Adrenal gland (tissue), 12 donors: ENCODE results near the gene ANKS3. TPM values are rescaled to one million over a fixed set of nuclear protein-coding genes. Genes with fewer than 3 reads are reported as not detected.

Experiments used
- DNase-seq, 7 donors: peaks; one replicate each; pipeline ENCODE4 v3.0.0-alpha.2; 2019 to 2020
- H3K27ac ChIP-seq, 5 donors: fragments of 200-600 bp; sonication (generic) in 4 of 5; 1 replicate in 3 of 5; 2 replicates in 2 of 5; pipeline versions ENCODE4 v1.5.1 to v1.8.0; 2016 to 2020; ENCODE audit warnings: mild to moderate bottlenecking in 1 of 5
- H3K27me3 ChIP-seq: fragments of 200-600 bp; 2 replicates; pipeline ENCODE4 v1.8.0; 2021
- H3K36me3 ChIP-seq, 2 donors: fragments of 200-600 bp; replicated peaks in 1 of 2; 1 replicate in 1 of 2; 2 replicates in 1 of 2; pipeline versions ENCODE4 v1.5.1 to v1.8.0; 2018 to 2022
- H3K4me1 ChIP-seq, 2 donors: fragments of 200-600 bp; replicated peaks in 1 of 2; 1 replicate in 1 of 2; 2 replicates in 1 of 2; pipeline versions ENCODE4 v1.5.1 to v1.8.0; 2018 to 2021
- H3K4me3 ChIP-seq, 4 donors: fragments of 200-600 bp; sonication (generic) in 3 of 4; one replicate each; pipeline ENCODE4 v1.5.1; 2016 to 2018
- H3K9me3 ChIP-seq, 3 donors: fragments of 200-600 bp; sonication (generic) in 1 of 3; replicated peaks in 1 of 3; 1 replicate in 2 of 3; 2 replicates in 1 of 3; pipeline versions ENCODE4 v1.5.1 to v1.8.0; 2016 to 2021
- POLR2A ChIP-seq, 2 donors: fragments of 450-650 bp; IDR thresholded peaks; one replicate each; pipeline ENCODE4 v1.6.1; 2017; ENCODE audit warnings: antibody characterized with exemption in 2 of 2, mild to moderate bottlenecking in 2 of 2, moderate library complexity in 1 of 2
- WGBS, 4 donors: extraction: QIAGEN DNeasy Blood & Tissue Kit in 2 of 4; methylation state at CpG; one replicate each; pipeline versions ENCODE4 v1.1.5 to v1.1.7; 2013 to 2017; 5-methylcytosine and 5-hydroxymethylcytosine counted together
- intact Hi-C, 2 donors: fragments of 100-400 bp; cut with DNase I; formaldehyde crosslinking; loops; one replicate each; pipeline versions ENCODE4 v1.14.1 to v1.15.0; 2022 to 2023
- polyA plus RNA-seq, 3 donors: library from polyadenylated mRNA; stranded (reverse); fragments of 200-250 nt in 2 of 3; fragments of 350-450 nt in 1 of 3; fragmentation: Illumina TruSeq in 1 of 3; extraction: RNeasy Lipid Tissue Mini Kit (QIAGEN cat#74804) in 1 of 3; gene quantifications; one replicate each; pipeline ENCODE4 v1.2.3, GENCODE V29; 2013 to 2014
- total RNA-seq, 9 donors: library from RNA; depleted of rRNA in 4 of 9; stranded (reverse); fragments of >200 nt in 4 of 9; fragments of 120-200 nt in 1 of 9; fragmentation: NEBNext Ultra II Directional in 1 of 9; extraction: Animal tissue kit (Norgen Biotek cat#: 25700) in 1 of 9; gene quantifications; one replicate each; pipeline versions ENCODE4 v1.1.0 to v1.2.4, GENCODE V29; 2013 to 2023
- TF ChIP-seq, protein P1 (sequence below), 6 experiments: fragments of 450-650 bp in 4 of 6; fragments of 200-600 bp in 2 of 6; sonication (generic) in 1 of 6; IDR thresholded peaks; 1 replicate in 5 of 6; 2 replicates in 1 of 6; pipeline versions ENCODE4 v1.5.1 to v1.8.0; 2016 to 2021; ENCODE audit warnings: antibody characterized with exemption in 6 of 6, mild to moderate bottlenecking in 2 of 6, moderate library complexity in 1 of 6
- donor health status: healthy with polysubstance abuse.
- donor health status: Bipolar disorder and iron deficiency.
- donor health status: DM: yes; HTN: yes; CAD: no.
- donor health status: DM: no; HTN: no; CAD: no.
- donor health status: DM: no; HTN: no; CAD: no.
- donor health status: DM: yes; HTN: yes; CAD: no.

The ANKS3 gene
- total and polyA plus RNA-seq, 12 donors = 7.2 to 118 (median 19.1) TPM

DNA sequence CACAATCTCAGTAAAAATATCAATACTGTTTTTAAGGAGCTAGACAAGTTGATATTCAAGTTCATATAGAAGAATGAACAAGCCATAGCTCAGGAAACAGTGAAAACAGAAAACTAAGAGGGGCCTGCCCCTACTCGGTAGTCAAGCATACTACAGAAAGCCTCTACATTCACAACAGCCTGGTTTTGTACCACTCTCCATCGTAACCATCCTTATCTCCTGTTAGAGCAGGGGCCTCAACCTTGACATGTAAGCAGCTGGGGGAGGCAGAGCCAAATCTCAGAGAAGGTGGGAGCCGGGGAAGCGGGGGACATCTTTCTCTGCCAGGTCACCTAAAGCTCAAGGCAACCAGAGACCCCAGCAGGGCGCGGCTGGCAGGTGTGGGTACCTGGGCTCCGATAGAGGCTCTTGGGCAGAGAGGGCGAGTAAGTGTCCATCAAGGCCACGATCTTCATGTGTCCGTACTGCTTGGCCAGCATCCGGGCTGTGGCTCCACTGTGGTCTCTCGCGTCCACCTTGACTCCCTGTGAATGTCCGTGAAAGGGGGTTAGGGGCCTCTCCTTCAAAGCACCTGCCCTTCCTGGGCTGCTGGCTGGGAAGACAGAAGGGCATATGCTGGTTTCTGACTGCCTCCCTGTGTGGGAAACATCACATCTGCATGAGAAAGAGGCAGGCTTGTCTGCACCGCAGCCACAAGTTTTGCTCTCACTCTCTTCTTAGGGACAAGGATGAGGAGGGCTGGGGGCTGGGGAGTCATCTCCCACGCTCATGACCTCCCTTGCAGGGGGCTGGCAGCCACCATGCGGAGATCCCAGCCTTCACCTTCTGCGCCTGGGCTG lies 20.2 kb downstream of the ANKS3 start:
- intact Hi-C loops = no loop called here
- Histone ChIP-seq H3K27me3 (no peaks in the 10 kb centered on the region), H3K4me1 (no peaks in the 10 kb centered on the region), H3K36me3 (peaks cover 0 to 39% of the 10 kb centered on the region in 2 donors), H3K27ac (no peak overlapping the region), H3K4me3 (no peak overlapping the region), H3K9me3 (no peaks in the 10 kb centered on the region)
- WGBS, 4 donors = 81 to 85% (median 82%) methylated on average over 16 to 18 of the region's 18 CpGs
- DNase-seq = no peak
- TF ChIP-seq, protein P1, sequence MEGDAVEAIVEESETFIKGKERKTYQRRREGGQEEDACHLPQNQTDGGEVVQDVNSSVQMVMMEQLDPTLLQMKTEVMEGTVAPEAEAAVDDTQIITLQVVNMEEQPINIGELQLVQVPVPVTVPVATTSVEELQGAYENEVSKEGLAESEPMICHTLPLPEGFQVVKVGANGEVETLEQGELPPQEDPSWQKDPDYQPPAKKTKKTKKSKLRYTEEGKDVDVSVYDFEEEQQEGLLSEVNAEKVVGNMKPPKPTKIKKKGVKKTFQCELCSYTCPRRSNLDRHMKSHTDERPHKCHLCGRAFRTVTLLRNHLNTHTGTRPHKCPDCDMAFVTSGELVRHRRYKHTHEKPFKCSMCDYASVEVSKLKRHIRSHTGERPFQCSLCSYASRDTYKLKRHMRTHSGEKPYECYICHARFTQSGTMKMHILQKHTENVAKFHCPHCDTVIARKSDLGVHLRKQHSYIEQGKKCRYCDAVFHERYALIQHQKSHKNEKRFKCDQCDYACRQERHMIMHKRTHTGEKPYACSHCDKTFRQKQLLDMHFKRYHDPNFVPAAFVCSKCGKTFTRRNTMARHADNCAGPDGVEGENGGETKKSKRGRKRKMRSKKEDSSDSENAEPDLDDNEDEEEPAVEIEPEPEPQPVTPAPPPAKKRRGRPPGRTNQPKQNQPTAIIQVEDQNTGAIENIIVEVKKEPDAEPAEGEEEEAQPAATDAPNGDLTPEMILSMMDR (IDR thresholded peaks at IDR 0.05) = no peak
- no peak for TF ChIP-seq POLR2A (IDR thresholded peaks at IDR 0.05)

DNA sequence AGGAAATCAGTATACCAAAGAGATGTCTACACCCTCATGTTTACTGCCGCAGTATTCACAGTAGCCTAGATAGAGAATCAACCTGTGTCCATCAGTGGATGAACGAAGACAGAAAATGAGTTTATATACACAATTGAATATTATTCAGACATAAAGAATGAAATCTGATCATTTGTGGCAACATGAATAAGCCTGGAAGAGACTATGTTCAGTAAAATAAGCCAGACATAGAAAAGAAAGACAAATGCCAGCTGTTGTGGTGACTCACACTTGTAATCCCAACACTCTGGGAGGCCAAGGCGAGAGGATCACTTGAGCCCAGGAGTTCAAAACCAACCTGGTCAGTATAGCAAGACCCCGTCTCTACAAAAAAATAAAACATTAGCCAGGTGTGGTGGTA lies 24.6 kb downstream of the ANKS3 start:
- intact Hi-C loops = no loop called here
- no peak overlapping the region for H3K4me3 ChIP-seq
- H3K27ac ChIP-seq = no peak overlapping the region
- TF ChIP-seq, protein P1 (IDR thresholded peaks at IDR 0.05) = no peak
- TF ChIP-seq POLR2A (IDR thresholded peaks at IDR 0.05) = no peak
- WGBS, 4 donors = 97 to 100% (median 97%) methylated on average over 4 of the region's 4 CpGs
- H3K27me3 ChIP-seq = no peaks in the 10 kb centered on the region
- no peaks in the 10 kb centered on the region for H3K4me1 ChIP-seq
- no peak for DNase-seq
- H3K9me3 ChIP-seq = no peaks in the 10 kb centered on the region
- peaks cover 0 to 42% of the 10 kb centered on the region in 2 donors for H3K36me3 ChIP-seq

DNA sequence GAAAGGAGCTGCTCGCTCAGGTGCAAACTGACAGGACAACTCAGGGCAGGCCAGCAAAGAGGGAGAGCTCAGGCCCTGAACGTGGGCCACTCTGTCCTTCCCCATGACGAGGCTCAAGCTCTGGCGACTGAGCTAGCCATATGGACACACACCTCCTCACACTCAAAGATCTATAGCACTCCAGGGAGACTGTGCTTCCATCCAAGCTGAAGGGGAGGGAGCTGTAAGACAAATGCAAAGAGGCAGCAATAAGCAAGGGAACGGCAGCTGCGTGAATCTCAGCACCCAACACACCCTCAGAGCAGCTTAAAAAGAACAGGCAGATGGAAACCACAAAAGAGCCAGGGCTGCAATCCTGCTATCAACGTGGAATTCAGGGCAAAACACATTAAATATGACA lies 27.2 kb downstream of the ANKS3 start:
- no peaks in the 10 kb centered on the region for H3K4me1 ChIP-seq
- no peak for DNase-seq
- H3K36me3 ChIP-seq = peaks cover 0 to 48% of the 10 kb centered on the region in 2 donors
- no peaks in the 10 kb centered on the region for H3K27me3 ChIP-seq
- no peaks in the 10 kb centered on the region for H3K9me3 ChIP-seq
- WGBS, 4 donors = 79 to 89% (median 82%) methylated on average over 6 to 7 of the region's 7 CpGs
- TF ChIP-seq, protein P1 (IDR thresholded peaks at IDR 0.05) = no peak
- no peak for TF ChIP-seq POLR2A (IDR thresholded peaks at IDR 0.05)
- H3K27ac ChIP-seq = no peak overlapping the region
- H3K4me3 ChIP-seq = no peak overlapping the region
- intact Hi-C loops = no loop called here

DNA sequence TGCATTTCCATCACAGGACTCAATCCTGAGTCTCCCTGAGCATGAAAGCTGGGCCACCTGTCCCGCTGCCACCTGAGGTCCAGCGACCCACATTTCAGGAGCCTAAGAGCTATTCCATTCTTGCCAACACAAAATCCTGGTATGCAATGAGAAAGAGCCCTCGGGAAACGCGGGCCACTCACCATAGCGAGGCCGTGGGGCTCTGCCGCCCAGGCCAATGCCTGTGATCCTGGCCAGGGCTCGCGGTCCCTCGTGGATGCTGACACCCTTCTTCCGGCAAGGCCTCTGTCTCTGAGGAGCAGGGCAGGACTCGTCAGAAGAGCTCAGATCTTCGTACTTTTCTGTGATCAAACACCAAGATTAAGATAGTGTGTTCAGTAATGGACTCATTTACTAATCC lies 29.2 kb downstream of the ANKS3 start:
- 95 to 97% (median 95%) methylated on average over 8 to 14 of the region's 14 CpGs for WGBS, 4 donors
- H3K27ac ChIP-seq = no peak overlapping the region
- no peak overlapping the region for H3K4me3 ChIP-seq
- intact Hi-C loops = no loop called here
- no peaks in the 10 kb centered on the region for H3K27me3 ChIP-seq
- H3K36me3 ChIP-seq = peaks cover 0 to 57% of the 10 kb centered on the region in 2 donors
- H3K4me1 ChIP-seq = no peaks in the 10 kb centered on the region
- no peak for DNase-seq
- no peak for TF ChIP-seq POLR2A (IDR thresholded peaks at IDR 0.05)
- TF ChIP-seq, protein P1 (IDR thresholded peaks at IDR 0.05) = no peak
- no peaks in the 10 kb centered on the region for H3K9me3 ChIP-seq
